Liver (tissue), 3 donors: ENCODE data around the gene BLACAT1.

Experiments used
- CTCF ChIP-seq: fragments of 150-350 bp; IDR thresholded peaks from 2 replicates; pipeline ENCODE4 v1.5.1; 2017; ENCODE audit warnings: improper control_type of control experiment, low read depth, low read length; ENCODE audit not compliant: missing input control
- EGR1 ChIP-seq, 2 donors: IDR thresholded peaks; 2 replicates each; pipeline ENCODE4 v1.6.1; 2016 to 2018; ENCODE audit warnings: antibody characterized with exemption in 2 of 2, low read depth in 2 of 2
- GABPA ChIP-seq, 2 donors: IDR thresholded peaks in 1 of 2; conservative IDR thresholded peaks in 1 of 2; 2 replicates each; pipeline ENCODE4 v1.6.1; 2016; ENCODE audit warnings: antibody characterized with exemption in 2 of 2, mild to moderate bottlenecking in 1 of 2, moderate library complexity in 1 of 2
- JUND ChIP-seq, 2 donors: IDR thresholded peaks; 2 replicates each; pipeline ENCODE4 v1.6.1; 2016; ENCODE audit warnings: antibody characterized with exemption in 2 of 2
- RAD21 ChIP-seq, 2 donors: IDR thresholded peaks; 2 replicates each; pipeline ENCODE4 v1.6.1; 2016; ENCODE audit warnings: antibody characterized with exemption in 2 of 2, mild to moderate bottlenecking in 2 of 2
- REST ChIP-seq: IDR thresholded peaks from 2 replicates; pipeline ENCODE4 v1.6.1; 2016; ENCODE audit warnings: antibody characterized with exemption, mild to moderate bottlenecking
- RXRA ChIP-seq, 2 donors: IDR thresholded peaks; 2 replicates each; pipeline ENCODE4 v1.6.1; 2017 to 2018; ENCODE audit warnings: antibody characterized with exemption in 2 of 2, mild to moderate bottlenecking in 1 of 2
- SP1 ChIP-seq: IDR thresholded peaks from 2 replicates; pipeline ENCODE4 v1.6.1; 2018; ENCODE audit warnings: antibody characterized with exemption, mild to moderate bottlenecking
- TAF1 ChIP-seq: conservative IDR thresholded peaks from 2 replicates; pipeline ENCODE4 v1.6.1; 2016; ENCODE audit warnings: antibody characterized with exemption, mild to moderate bottlenecking
- YY1 ChIP-seq: IDR thresholded peaks from 2 replicates; pipeline ENCODE4 v1.6.1; 2016; ENCODE audit warnings: antibody characterized with exemption, mild to moderate bottlenecking
- ZBTB33 ChIP-seq: IDR thresholded peaks from 2 replicates; pipeline ENCODE4 v1.6.1; 2016; ENCODE audit warnings: antibody characterized with exemption
- TF ChIP-seq, protein P1 (sequence below): IDR thresholded peaks from 2 replicates; pipeline ENCODE4 v1.6.1; 2016; ENCODE audit warnings: antibody characterized with exemption
- donor health status: healthy.
- donor health status: healthy.

DNA sequence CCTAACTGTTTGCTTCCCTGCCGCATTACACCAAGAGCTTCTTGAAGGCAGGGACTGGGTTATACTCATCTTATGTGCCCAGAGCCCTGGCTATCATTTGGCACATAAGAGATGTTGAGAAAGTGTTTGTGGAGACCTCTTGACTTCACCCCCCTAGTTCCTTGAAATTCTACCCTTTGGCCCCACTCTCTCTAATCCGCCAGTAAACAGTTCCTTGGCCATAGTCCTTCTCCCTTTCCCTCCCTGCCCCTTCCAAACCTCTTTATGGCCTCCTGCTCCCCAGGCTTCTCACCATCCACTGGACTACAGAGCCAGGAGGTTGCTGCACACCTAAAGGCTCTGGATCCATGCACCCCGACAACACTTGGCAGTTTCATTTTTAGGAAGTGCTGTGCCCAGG lies 47.1 kb upstream of the BLACAT1 start:
- TF ChIP-seq YY1, result no peak
- TF ChIP-seq CTCF, result no peak
- no peak for TF ChIP-seq RXRA (IDR thresholded peaks at IDR 0.05)
- TF ChIP-seq SP1, result no peak
- no peak for TF ChIP-seq RAD21 (IDR thresholded peaks at IDR 0.05)
- TF ChIP-seq JUND (IDR thresholded peaks at IDR 0.05), result no peak
- TF ChIP-seq REST, result no peak
- no peak for TF ChIP-seq TAF1
- TF ChIP-seq EGR1 (IDR thresholded peaks at IDR 0.05; ENCODE audit: low read depth in 2 of 2), result no peak
- TF ChIP-seq, protein P1, sequence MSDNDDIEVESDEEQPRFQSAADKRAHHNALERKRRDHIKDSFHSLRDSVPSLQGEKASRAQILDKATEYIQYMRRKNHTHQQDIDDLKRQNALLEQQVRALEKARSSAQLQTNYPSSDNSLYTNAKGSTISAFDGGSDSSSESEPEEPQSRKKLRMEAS, result no peak
- no peak for TF ChIP-seq GABPA (IDR thresholded peaks at IDR 0.05 in 1 of 2, conservative IDR thresholded peaks at IDR 0.05 in 1 of 2)
- no peak for TF ChIP-seq ZBTB33
